Measurements from ENCODE around the gene ARHGEF40.

Gene ARHGEF40

DNA sequence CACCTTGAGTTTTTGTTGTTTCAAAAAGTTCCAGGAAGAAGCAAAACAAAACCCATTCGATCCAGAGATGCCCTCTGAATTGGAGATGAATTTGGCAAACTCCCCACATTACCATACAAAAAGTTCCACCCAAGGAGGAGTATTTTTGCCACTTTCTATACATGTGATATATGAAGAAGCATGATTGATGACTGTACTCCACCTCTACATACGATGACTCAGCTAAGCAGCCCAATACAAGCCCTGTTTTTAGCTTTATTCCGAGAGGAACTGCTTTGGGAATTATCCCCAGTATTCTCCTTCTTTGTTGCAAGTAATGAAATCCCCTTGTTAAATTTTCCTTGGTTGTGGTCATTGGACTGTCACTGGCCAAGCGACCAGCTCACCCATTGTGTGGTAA lies 42.2 kb downstream of the ARHGEF40 start:
- DNase-seq (ENCODE audit: low read depth in 2 of 3, low spot score in 1 of 3): no peak

- DNase-seq (ENCODE audit: low read depth in 2 of 3, low spot score in 1 of 3): no peak
Observed at GRCh38 chr14:21113369-21113768, 43.3 kb downstream of the ARHGEF40 start.

- no peak for DNase-seq (ENCODE audit: low read depth in 2 of 3, low spot score in 1 of 3)
Observed at GRCh38 chr14:21118933-21119332, 48.8 kb downstream of the ARHGEF40 start.

GRCh38 chr14:21120686-21121085 lies 50.6 kb downstream of the ARHGEF40 start:
- DNase-seq (ENCODE audit: low read depth in 2 of 3, low spot score in 1 of 3): no peak

GRCh38 chr14:21121122-21121521 lies 51.0 kb downstream of the ARHGEF40 start:
- DNase-seq (ENCODE audit: low read depth in 2 of 3, low spot score in 1 of 3): no peak

- no peak for DNase-seq (ENCODE audit: low read depth in 2 of 3, low spot score in 1 of 3)
Observed at GRCh38 chr14:21123429-21123828, 53.3 kb downstream of the ARHGEF40 start.

DNA sequence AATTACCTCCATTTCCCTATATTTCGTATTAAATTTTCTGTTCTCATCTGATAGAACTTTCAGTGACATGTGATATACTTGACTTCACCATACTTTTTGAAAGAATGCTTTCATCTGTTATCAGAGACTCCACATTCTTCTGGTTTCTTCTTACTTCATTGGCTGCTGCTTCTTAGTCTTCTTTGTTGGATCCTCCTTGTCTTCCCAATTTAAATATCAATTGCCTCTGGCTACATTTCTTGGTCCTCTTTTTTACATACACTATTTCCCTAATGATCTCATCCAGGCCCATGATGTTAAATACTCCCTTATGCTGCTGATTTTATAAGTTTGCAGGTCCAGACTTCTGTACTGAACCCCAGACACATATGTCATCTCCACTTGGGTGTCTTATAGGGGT lies 63.8 kb downstream of the ARHGEF40 start:
- no peak for DNase-seq (ENCODE audit: low read depth in 2 of 3, low spot score in 1 of 3)

DNA sequence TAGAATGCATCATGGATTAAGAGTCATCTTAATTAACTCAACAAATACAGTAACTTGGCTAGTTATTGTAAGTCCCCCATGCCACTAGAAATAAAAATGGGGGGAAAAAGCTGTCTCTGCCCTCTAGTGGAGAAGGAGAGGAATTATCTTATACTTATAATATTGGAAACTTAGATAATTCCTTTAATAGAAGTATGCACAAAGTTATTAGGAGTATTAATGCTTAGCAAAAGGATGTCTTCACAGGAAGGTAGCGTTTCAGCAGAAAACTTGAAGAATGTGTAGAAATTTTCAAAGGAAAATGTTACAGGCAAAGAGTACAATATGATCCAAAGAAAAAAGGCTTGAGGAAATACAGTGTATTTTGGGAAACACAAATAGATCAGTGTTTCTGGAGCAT lies 65.9 kb downstream of the ARHGEF40 start:
- no peak for DNase-seq (ENCODE audit: low read depth in 2 of 3, low spot score in 1 of 3)

Measured in stimulated activated CD4-positive, alpha-beta T cell treated with anti-CD3 and anti-CD28 coated beads, Interleukin-12 subunit alpha, Interleukin-12 subunit beta, amount 100 ng/mL, for 48 hours (primary cell).